Measurements from ENCODE around the gene ALG14.
A peak's percentile ranks its signal among the peaks of the same experiment; 100 is the strongest.

Gene ALG14

DNA sequence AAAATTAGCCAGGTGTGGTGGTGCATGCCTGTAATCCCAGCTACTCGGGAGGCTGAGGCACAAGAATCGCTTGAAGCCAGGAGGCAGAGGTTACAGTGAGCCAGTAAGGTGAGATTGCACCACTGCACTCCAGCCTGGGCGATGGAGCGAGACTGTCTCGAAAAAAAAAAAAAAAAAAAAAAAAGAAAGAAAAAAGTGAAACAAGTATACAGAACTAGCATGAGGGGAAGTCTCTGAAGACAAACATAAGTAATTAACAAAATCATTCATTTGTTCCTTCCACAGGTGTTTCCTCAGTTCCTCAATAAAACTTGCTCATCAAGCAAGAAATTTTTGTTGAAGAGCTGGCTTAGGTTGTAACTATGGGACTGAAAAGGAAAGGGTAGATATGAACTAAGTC, 93.6 kb downstream of the ALG14 start:
- H3K4me3 ChIP-seq (replicated peaks; ENCODE audit: low read depth, low read length): no peak overlapping the region
- DNase-seq (ENCODE audit: extremely low read depth, low read depth): no peak
- TF ChIP-seq, protein P1, sequence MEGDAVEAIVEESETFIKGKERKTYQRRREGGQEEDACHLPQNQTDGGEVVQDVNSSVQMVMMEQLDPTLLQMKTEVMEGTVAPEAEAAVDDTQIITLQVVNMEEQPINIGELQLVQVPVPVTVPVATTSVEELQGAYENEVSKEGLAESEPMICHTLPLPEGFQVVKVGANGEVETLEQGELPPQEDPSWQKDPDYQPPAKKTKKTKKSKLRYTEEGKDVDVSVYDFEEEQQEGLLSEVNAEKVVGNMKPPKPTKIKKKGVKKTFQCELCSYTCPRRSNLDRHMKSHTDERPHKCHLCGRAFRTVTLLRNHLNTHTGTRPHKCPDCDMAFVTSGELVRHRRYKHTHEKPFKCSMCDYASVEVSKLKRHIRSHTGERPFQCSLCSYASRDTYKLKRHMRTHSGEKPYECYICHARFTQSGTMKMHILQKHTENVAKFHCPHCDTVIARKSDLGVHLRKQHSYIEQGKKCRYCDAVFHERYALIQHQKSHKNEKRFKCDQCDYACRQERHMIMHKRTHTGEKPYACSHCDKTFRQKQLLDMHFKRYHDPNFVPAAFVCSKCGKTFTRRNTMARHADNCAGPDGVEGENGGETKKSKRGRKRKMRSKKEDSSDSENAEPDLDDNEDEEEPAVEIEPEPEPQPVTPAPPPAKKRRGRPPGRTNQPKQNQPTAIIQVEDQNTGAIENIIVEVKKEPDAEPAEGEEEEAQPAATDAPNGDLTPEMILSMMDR (IDR thresholded peaks at IDR 0.05; ENCODE audit: low read depth, low read length, missing control alignments): no peak

DNA sequence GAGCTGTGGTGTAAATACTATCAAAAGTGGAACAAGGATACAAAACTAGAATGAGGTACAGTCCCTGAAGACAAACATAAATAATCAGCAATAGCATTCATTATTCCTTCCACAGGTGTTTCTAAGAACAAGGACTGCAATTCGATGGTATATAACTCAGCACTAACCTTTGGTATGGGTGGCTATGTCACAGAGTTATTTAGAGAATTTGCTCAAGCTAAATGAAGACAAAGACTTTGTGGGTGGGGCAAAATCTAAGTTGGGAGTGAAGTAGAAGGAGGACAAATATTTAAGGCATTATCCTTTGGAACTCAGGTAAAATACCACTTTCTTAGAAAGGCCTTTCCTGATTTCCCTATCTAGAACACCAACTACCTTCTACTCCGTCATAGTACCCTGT, 94.3 kb downstream of the ALG14 start:
- no peak for DNase-seq (ENCODE audit: extremely low read depth, low read depth)
- no peak overlapping the region for H3K4me3 ChIP-seq (replicated peaks; ENCODE audit: low read depth, low read length)

DNA sequence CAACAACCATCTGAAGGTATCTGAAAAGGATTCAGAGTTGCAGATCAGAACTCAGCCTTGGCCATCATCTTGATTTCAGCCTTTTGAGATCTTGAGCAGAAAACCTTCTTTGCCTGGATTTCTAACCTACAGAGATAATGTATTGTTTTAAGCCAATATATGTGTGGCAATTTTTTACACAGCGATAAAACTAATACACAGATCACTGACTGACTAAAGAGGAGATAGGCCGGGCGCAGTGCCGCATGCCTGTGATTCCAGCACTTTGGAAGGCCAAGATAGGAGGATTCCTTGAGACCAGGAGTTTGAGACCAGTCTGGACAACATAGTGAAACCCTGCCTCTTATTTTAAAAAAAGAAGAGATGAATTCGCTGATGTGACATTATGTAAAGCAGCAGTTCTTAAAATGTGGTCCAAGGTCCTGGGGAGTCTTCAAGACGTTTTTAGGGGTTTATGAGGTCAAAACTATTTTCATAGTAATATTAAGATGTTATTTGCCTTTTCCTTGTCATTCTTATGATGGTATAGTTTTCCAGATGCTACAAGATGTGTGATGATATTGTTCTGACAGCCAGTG, 95.7 kb downstream of the ALG14 start:
- TF ChIP-seq, protein P1 (IDR thresholded peaks at IDR 0.05; ENCODE audit: low read depth, low read length, missing control alignments): no peak
- DNase-seq (ENCODE audit: extremely low read depth, low read depth): no peak
- H3K4me3 ChIP-seq (replicated peaks; ENCODE audit: low read depth, low read length): no peak overlapping the region

More for the DNA sequence above, 94.3 kb downstream of the ALG14 start:
- TF ChIP-seq, protein P1 (IDR thresholded peaks at IDR 0.05; ENCODE audit: low read depth, low read length, missing control alignments): no peak

DNA sequence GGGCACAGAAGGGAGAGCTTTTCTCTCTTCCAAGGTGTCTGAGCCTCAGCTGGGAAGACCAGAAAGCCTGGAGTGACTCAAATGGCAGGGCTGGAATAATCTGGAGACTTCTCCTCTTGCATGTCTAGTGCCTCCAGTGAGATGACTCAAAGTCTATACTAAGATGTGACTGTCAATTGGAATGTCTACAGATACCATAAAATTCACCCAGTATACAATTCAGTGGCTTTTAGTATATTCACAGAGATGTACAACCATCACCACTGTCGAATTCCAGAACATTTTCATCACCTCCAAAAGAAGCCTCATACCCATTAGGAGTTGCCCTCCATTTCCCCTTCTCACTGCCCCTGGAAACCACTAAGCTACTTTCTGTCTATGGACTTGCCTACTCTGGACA, 97.9 kb downstream of the ALG14 start:
- TF ChIP-seq, protein P1 (IDR thresholded peaks at IDR 0.05; ENCODE audit: low read depth, low read length, missing control alignments): no peak
- DNase-seq (ENCODE audit: extremely low read depth, low read depth): peak; percentile 56
- no peak overlapping the region for H3K4me3 ChIP-seq (replicated peaks; ENCODE audit: low read depth, low read length)

DNA sequence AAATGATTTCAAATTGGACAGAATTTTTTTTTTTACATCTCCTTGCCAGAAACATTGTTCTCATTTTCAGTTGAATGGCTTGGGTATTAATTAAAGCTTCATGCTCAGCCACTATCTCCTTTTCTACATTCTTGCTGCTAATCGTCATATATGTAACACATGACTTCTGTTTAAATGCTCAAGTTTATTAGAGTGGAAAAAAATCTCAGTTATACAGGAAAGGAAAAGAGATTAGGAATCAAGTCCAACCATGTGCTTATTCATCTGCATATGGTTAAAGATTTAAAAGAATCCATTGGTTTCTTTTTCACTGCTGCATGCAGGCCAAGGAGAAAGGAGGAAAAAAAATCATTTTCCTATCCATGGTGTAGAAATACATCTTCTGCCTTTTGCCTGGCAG, 98.5 kb downstream of the ALG14 start:
- no peak overlapping the region for H3K4me3 ChIP-seq (replicated peaks; ENCODE audit: low read depth, low read length)
- DNase-seq (ENCODE audit: extremely low read depth, low read depth): no peak
- TF ChIP-seq, protein P1 (IDR thresholded peaks at IDR 0.05; ENCODE audit: low read depth, low read length, missing control alignments): no peak

DNA sequence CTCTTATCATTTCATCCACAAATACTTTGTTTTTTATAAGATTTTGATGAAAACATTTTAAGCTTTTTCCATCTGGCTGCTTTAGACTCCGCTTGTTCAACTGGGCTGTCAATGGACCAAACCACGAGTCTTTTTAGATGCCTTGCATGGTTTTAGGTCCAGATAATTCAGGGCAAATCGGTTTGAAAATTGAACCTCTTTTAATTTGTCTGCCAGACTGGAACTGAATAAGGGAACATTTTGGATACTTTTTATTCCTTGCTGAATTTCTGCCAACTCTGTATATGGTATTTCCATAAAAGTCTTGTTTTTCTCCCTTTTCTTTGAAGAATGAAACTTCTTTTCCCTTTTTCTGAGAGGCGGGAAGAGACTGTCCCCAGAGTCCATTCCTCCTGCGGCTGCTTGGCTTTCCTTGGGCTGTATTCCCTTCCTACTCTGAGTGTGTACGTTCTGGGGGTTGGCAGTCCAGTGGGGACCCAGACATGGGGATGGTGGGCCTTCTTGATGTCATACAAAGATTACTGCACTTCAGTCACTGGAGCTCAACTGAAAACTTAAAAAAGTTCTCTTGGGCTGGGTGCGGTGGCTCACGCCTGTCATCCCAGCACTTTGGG, 99.3 kb downstream of the ALG14 start:
- H3K4me3 ChIP-seq (replicated peaks; ENCODE audit: low read depth, low read length): no peak overlapping the region
- TF ChIP-seq, protein P1 (IDR thresholded peaks at IDR 0.05; ENCODE audit: low read depth, low read length, missing control alignments): no peak
- no peak for DNase-seq (ENCODE audit: extremely low read depth, low read depth)

All from HFF-Myc (cell line).